Natural killer cell (primary cell): ENCODE data around the gene TECPR1. TPM values are rescaled to one million over a fixed set of nuclear protein-coding genes. Genes with fewer than 3 reads are reported as not detected.

Experiments used
- ATAC-seq, 3 donors: fragments of 150-1000 bp in 2 of 3; fragments of 200-7000 bp in 1 of 3; cut with Tn5 transposase; 1 replicate in 1 of 3; 2 replicates in 2 of 3; pipeline ENCODE4 v1.10.0; 2021; ENCODE audit warnings: mild to moderate bottlenecking in 2 of 3, moderate library complexity in 2 of 3
- DNase-seq, 2 donors: peaks; one replicate each; pipeline versions ENCODE4 v3.0.0 to v3.0.0-alpha.2; 2013 to 2021; ENCODE audit warnings: mixed read lengths in 1 of 2
- H3K27ac ChIP-seq: one replicate; pipeline ENCODE4 v1.5.1; 2013; ENCODE audit warnings: mild to moderate bottlenecking, low read length
- H3K27me3 ChIP-seq: one replicate; pipeline ENCODE4 v1.6.1; 2013; ENCODE audit warnings: low read length; ENCODE audit not compliant: control insufficient read depth, insufficient read depth
- H3K36me3 ChIP-seq: one replicate; pipeline ENCODE4 v1.6.1; 2013; ENCODE audit warnings: low read length; ENCODE audit not compliant: control insufficient read depth, insufficient read depth
- H3K4me1 ChIP-seq: one replicate; pipeline ENCODE4 v1.6.1; 2013; ENCODE audit warnings: low read length; ENCODE audit not compliant: control insufficient read depth, insufficient read depth
- H3K4me3 ChIP-seq: one replicate; pipeline ENCODE4 v1.5.1; 2013; ENCODE audit warnings: low read length
- H3K9me3 ChIP-seq: one replicate; pipeline ENCODE4 v1.6.1; 2013; ENCODE audit warnings: low read length; ENCODE audit not compliant: control insufficient read depth, insufficient read depth
- H3K27ac Mint-ChIP-seq, 2 donors: one replicate each; pipeline ENCODE4 v1.8.0; 2022; ENCODE audit warnings: mild to moderate bottlenecking in 2 of 2, mixed read lengths in 2 of 2, moderate library complexity in 1 of 2
- H3K27me3 Mint-ChIP-seq, 2 donors: one replicate each; pipeline ENCODE4 v1.8.0; 2022; ENCODE audit warnings: low read depth in 2 of 2, mixed read lengths in 2 of 2
- H3K36me3 Mint-ChIP-seq: one replicate; pipeline ENCODE4 v1.8.0; 2022; ENCODE audit warnings: mixed read lengths
- H3K4me1 Mint-ChIP-seq, 2 donors: one replicate each; pipeline ENCODE4 v1.8.0; 2022; ENCODE audit warnings: mixed read lengths in 2 of 2
- H3K4me3 Mint-ChIP-seq: one replicate; pipeline ENCODE4 v1.8.0; 2022; ENCODE audit warnings: mild to moderate bottlenecking, moderate library complexity, mixed read lengths
- H3K9me3 Mint-ChIP-seq, 2 donors: one replicate each; pipeline ENCODE4 v1.8.0; 2022; ENCODE audit warnings: mixed read lengths in 2 of 2
- WGBS: methylation state at CpG from one replicate; pipeline ENCODE4 v1.1.7; 2013; ENCODE audit warnings: missing lambda C conversion rate; ENCODE audit not compliant: insufficient coverage; 5-methylcytosine and 5-hydroxymethylcytosine counted together
- intact Hi-C: fragments of 100-400 bp; cut with micrococcal nuclease; formaldehyde crosslinking; loops from one replicate; pipeline ENCODE4 v1.14.2; 2022
- total RNA-seq, 4 donors: library from RNA; stranded (reverse); fragments of 120-200 nt in 1 of 4; gene quantifications; one replicate each; pipeline versions ENCODE4 v1.2.3 to v1.2.4, GENCODE V29; 2013 to 2022
- TF ChIP-seq, protein P1 (sequence below): fragments of 200-600 bp; IDR thresholded peaks from one replicate; pipeline ENCODE4 v1.8.0; 2022; ENCODE audit warnings: antibody characterized with exemption

TECPR1 gene
- total RNA-seq, 3 donors from 2014 or later (not counting 1 experiment from before 2014, with no cell fraction given), result 68.8 to 76.7 (median 70.3) TPM

GRCh38 chr7:98175260-98175940 is 76.6 kb downstream of the TECPR1 start:
- no peaks in the 10 kb centered on the region for H3K9me3 ChIP-seq
- H3K27me3 Mint-ChIP-seq, result no peaks in the 10 kb centered on the region
- no peaks in the 10 kb centered on the region for H3K4me1 ChIP-seq
- H3K27me3 ChIP-seq, result no peaks in the 10 kb centered on the region
- H3K4me1 Mint-ChIP-seq, result no peaks in the 10 kb centered on the region
- intact Hi-C loops, result no loop called here
- no peaks in the 10 kb centered on the region for H3K36me3 Mint-ChIP-seq
- no peak overlapping the region for H3K27ac ChIP-seq
- H3K4me3 ChIP-seq, result no peak overlapping the region
- no peak for DNase-seq
- H3K4me3 Mint-ChIP-seq, result no peak overlapping the region
- ATAC-seq, result no peak
- no peaks in the 10 kb centered on the region for H3K9me3 Mint-ChIP-seq
- WGBS, result 93% methylated on average over 6 of the region's 8 CpGs
- peaks cover 5% of the 10 kb centered on the region for H3K36me3 ChIP-seq
- TF ChIP-seq, protein P1, sequence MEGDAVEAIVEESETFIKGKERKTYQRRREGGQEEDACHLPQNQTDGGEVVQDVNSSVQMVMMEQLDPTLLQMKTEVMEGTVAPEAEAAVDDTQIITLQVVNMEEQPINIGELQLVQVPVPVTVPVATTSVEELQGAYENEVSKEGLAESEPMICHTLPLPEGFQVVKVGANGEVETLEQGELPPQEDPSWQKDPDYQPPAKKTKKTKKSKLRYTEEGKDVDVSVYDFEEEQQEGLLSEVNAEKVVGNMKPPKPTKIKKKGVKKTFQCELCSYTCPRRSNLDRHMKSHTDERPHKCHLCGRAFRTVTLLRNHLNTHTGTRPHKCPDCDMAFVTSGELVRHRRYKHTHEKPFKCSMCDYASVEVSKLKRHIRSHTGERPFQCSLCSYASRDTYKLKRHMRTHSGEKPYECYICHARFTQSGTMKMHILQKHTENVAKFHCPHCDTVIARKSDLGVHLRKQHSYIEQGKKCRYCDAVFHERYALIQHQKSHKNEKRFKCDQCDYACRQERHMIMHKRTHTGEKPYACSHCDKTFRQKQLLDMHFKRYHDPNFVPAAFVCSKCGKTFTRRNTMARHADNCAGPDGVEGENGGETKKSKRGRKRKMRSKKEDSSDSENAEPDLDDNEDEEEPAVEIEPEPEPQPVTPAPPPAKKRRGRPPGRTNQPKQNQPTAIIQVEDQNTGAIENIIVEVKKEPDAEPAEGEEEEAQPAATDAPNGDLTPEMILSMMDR, result no peak
- no peak overlapping the region for H3K27ac Mint-ChIP-seq

DNA sequence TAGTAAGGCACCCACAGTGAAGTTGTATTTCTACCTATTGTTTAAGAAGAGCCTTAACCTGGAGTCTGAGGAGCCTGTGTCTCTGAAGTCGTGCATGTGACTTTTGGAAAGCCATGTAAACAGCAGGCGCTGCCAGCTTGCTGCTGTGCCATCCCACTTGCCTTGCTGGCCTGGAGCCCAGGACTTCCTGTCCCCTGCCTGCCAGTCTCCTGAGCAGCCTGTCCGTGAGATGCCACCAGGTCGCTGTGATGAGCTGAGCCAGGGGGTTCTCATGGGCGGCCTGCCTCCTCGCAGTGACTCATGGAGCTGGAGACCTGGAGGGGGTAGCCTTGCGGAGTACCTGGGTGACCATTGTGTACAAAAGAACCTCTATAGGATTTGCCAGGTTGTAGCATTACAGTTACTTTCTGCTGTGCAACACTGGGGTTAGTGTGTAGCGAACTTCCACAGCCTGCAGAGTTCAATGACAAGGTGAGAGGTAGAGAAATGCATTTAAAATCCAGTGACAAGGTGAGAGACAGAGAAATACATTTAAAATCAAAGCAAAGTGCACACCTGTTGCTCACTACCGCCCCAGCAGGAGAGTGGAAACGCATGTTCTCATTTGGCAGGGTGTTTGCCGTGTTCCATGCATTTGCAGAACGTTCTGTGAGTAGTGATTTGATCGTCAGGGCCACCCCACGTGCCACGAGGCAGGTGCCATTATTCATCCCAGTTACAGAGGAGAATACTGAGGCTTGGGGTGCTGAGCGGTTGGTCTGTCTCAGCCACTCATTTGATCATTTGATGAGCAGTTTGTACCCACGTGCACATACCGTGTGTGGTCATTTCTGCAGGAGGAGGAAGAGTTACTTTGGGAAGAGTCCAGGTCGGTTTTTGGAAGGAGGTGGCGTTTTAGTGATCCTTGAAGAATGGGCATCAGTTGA is 77.4 kb downstream of the TECPR1 start:
- no peak for DNase-seq
- no peaks in the 10 kb centered on the region for H3K4me1 ChIP-seq
- no peaks in the 10 kb centered on the region for H3K27me3 ChIP-seq
- no peaks in the 10 kb centered on the region for H3K9me3 ChIP-seq
- intact Hi-C loops, result no loop called here
- Mint-ChIP-seq H3K27me3 (no peaks in the 10 kb centered on the region), H3K27ac (no peak overlapping the region), H3K9me3 (no peaks in the 10 kb centered on the region), H3K4me1 (no peaks in the 10 kb centered on the region), H3K36me3 (no peaks in the 10 kb centered on the region), H3K4me3 (no peak overlapping the region)
- 97% methylated on average over 20 of the region's 20 CpGs for WGBS
- no peak overlapping the region for H3K4me3 ChIP-seq
- ATAC-seq, result no peak
- H3K36me3 ChIP-seq, result peaks cover 5% of the 10 kb centered on the region
- H3K27ac ChIP-seq, result no peak overlapping the region
- TF ChIP-seq, protein P1, result no peak

- H3K9me3 ChIP-seq, result no peaks in the 10 kb centered on the region
- no peaks in the 10 kb centered on the region for H3K36me3 Mint-ChIP-seq
- ATAC-seq, result no peak
- no peak overlapping the region for H3K4me3 Mint-ChIP-seq
- H3K9me3 Mint-ChIP-seq, result no peaks in the 10 kb centered on the region
- H3K4me3 ChIP-seq, result no peak overlapping the region
- no peaks in the 10 kb centered on the region for H3K27me3 Mint-ChIP-seq
- no peak overlapping the region for H3K27ac ChIP-seq
- peaks cover 0 to 5% of the 10 kb centered on the region in 2 donors for H3K4me1 Mint-ChIP-seq
- H3K36me3 ChIP-seq, result peaks cover 3% of the 10 kb centered on the region
- H3K27me3 ChIP-seq, result no peaks in the 10 kb centered on the region
- intact Hi-C loops, result no loop called here
- DNase-seq, result no peak
- TF ChIP-seq, protein P1, result no peak
- H3K27ac Mint-ChIP-seq, result no peak overlapping the region
- H3K4me1 ChIP-seq, result no peaks in the 10 kb centered on the region
- 98% methylated on average over 24 of the region's 24 CpGs for WGBS
Observed at GRCh38 chr7:98171449-98171848, 80.6 kb downstream of the TECPR1 start.
